CD8-positive, alpha-beta memory T cell (primary cell): ENCODE data around the gene ANXA10. TPM values are rescaled to one million over a fixed set of nuclear protein-coding genes. Genes with fewer than 3 reads are reported as not detected.

Source experiments
- CTCF ChIA-PET: fragments of 350-600 bp; sonication (Branson Sonifier 250); formaldehyde crosslinking; loops from one replicate; lab custom pipeline; 2021; ENCODE audit warnings: antibody characterized with exemption; lab: Charles Lee
- POLR2A ChIA-PET: fragments of 350-600 bp; sonication (Branson Sonifier 250); formaldehyde crosslinking; loops from one replicate; lab custom pipeline; 2021; ENCODE audit warnings: antibody characterized with exemption; lab: Charles Lee
- DNase-seq, 5 donors: peaks; one replicate each; pipeline versions ENCODE4 v3.0.0 to v3.0.0-alpha.2; 2020 to 2022; ENCODE audit warnings: mixed read lengths in 1 of 5
- H3K27ac ChIP-seq: one replicate; pipeline ENCODE4 v1.7.0; 2013; ENCODE audit warnings: low read depth, mild to moderate bottlenecking, low read length, moderate library complexity
- H3K27me3 ChIP-seq: 2 replicates; pipeline ENCODE4 v1.7.0; 2013; ENCODE audit warnings: low read length, mild to moderate bottlenecking; ENCODE audit not compliant: insufficient read depth, poor library complexity, severe bottlenecking
- H3K36me3 ChIP-seq: 2 replicates; pipeline ENCODE4 v1.7.0; 2013; ENCODE audit warnings: mild to moderate bottlenecking, low read length, moderate library complexity; ENCODE audit not compliant: insufficient read depth
- H3K4me1 ChIP-seq: 2 replicates; pipeline ENCODE4 v1.7.0; 2013; ENCODE audit warnings: mild to moderate bottlenecking, low read length, moderate library complexity; ENCODE audit not compliant: insufficient read depth
- H3K4me3 ChIP-seq: 2 replicates; pipeline ENCODE4 v1.7.0; 2013; ENCODE audit warnings: mild to moderate bottlenecking, low read length
- H3K9me3 ChIP-seq: 2 replicates; pipeline ENCODE4 v1.7.0; 2013; ENCODE audit warnings: mild to moderate bottlenecking, low read length
- H3K27ac Mint-ChIP-seq, 8 donors: one replicate each; pipeline ENCODE4 v1.8.0; 2020 to 2021; ENCODE audit warnings: mixed read lengths in 8 of 8, mild to moderate bottlenecking in 6 of 8, inconsistent platforms in 3 of 8, moderate library complexity in 3 of 8
- H3K27me3 Mint-ChIP-seq, 2 donors: one replicate each; pipeline ENCODE4 v1.8.0; 2020 to 2021; ENCODE audit warnings: mixed read lengths in 2 of 2, mild to moderate bottlenecking in 1 of 2, moderate library complexity in 1 of 2
- H3K36me3 Mint-ChIP-seq, 3 donors: one replicate each; pipeline ENCODE4 v1.8.0; 2020 to 2021; ENCODE audit warnings: mixed read lengths in 3 of 3, inconsistent platforms in 1 of 3, mild to moderate bottlenecking in 1 of 3
- H3K4me1 Mint-ChIP-seq, 3 donors: one replicate each; pipeline ENCODE4 v1.8.0; 2020 to 2021; ENCODE audit warnings: mixed read lengths in 3 of 3, inconsistent platforms in 1 of 3, mild to moderate bottlenecking in 1 of 3
- H3K4me3 Mint-ChIP-seq, 7 donors: one replicate each; pipeline ENCODE4 v1.8.0; 2020 to 2021; ENCODE audit warnings: mixed read lengths in 7 of 7, mild to moderate bottlenecking in 6 of 7, moderate library complexity in 4 of 7, inconsistent platforms in 2 of 7
- H3K9me3 Mint-ChIP-seq, 5 donors: one replicate each; pipeline ENCODE4 v1.8.0; 2020 to 2022; ENCODE audit warnings: mixed read lengths in 5 of 5, mild to moderate bottlenecking in 3 of 5, moderate library complexity in 2 of 5, inconsistent platforms in 1 of 5
- polyA plus RNA-seq: library from polyadenylated mRNA; unstranded; fragments of 300-500 nt; fragmentation: Illumina TruSeq; gene quantifications from one replicate; pipeline ENCODE4 v1.2.3, GENCODE V29; 2021
- total RNA-seq, 2 experiments: library from RNA; stranded (reverse); gene quantifications; one replicate each; pipeline ENCODE4 v1.2.3, GENCODE V29; 2021

ANXA10 gene
- total and polyA plus RNA-seq, 3 experiments from 2014 or later, result not detected

DNA sequence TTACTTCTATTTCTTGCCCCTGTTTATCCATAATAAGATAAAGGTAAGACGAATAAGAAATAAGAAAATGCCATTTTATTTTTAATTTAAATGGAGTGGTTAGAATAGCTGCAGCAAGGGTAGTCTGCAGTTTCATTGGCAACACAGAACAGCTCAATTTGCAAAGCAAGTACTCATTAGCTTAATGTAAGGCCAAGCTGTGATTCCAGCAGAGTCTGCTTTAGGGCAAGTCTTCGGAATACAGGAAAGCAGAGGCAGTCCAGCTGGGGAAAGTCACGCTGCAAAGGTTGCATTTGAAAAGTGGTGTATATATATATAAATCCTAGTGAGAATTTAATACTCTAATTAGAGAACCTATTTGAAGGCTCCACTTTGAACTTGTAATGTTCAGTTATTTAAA, 59.0 kb downstream of the ANXA10 start:
- Histone ChIP-seq H3K36me3 (no peaks in the 10 kb centered on the region), H3K27ac (no peak overlapping the region), H3K4me1 (no peaks in the 10 kb centered on the region), H3K4me3 (no peak overlapping the region), H3K27me3 (no peaks in the 10 kb centered on the region), H3K9me3 (no peaks in the 10 kb centered on the region)
- H3K4me3 Mint-ChIP-seq, result no peak overlapping the region
- H3K9me3 Mint-ChIP-seq, result no peaks in the 10 kb centered on the region
- no peaks in the 10 kb centered on the region for H3K36me3 Mint-ChIP-seq
- H3K4me1 Mint-ChIP-seq, result peaks cover 4 to 9% (median 9%) of the 10 kb centered on the region in 3 donors
- ChIA-PET POLR2A (no interaction called here), CTCF (no interaction called here)
- no peak for DNase-seq
- H3K27ac Mint-ChIP-seq, result no peak overlapping the region
- H3K27me3 Mint-ChIP-seq, result no peaks in the 10 kb centered on the region

- Histone ChIP-seq H3K27ac (no peak overlapping the region), H3K36me3 (no peaks in the 10 kb centered on the region), H3K9me3 (no peaks in the 10 kb centered on the region), H3K4me3 (no peak overlapping the region), H3K27me3 (no peaks in the 10 kb centered on the region), H3K4me1 (no peaks in the 10 kb centered on the region)
- Mint-ChIP-seq H3K27ac (peak overlapping the region in 1 of 8 donors; percentile 9), H3K9me3 (no peaks in the 10 kb centered on the region), H3K4me3 (peak overlapping the region; percentile 16 to 76 (median 46)), H3K4me1 (peaks cover 4 to 9% (median 9%) of the 10 kb centered on the region in 3 donors), H3K36me3 (no peaks in the 10 kb centered on the region), H3K27me3 (no peaks in the 10 kb centered on the region)
- DNase-seq, result no peak
- CTCF ChIA-PET, result interaction anchor here (0.6 to 2.1 kb wide), 10 partner anchors 8 to 1136 kb away, joined by 3 to 8 read pairs (median 4); no protein-coding TSS in a partner anchor
- POLR2A ChIA-PET, result no interaction called here
Measured at GRCh38 chr4:168152837-168153500, 60.6 kb downstream of the ANXA10 start.

GRCh38 chr4:168153596-168154440, 61.5 kb downstream of the ANXA10 start:
- H3K9me3 ChIP-seq, result no peaks in the 10 kb centered on the region
- H3K36me3 ChIP-seq, result no peaks in the 10 kb centered on the region
- ChIA-PET CTCF (interaction anchor here (0.7 to 2.1 kb wide), 8 partner anchors 9 to 1137 kb away, joined by 3 to 8 read pairs (median 6); no protein-coding TSS in a partner anchor), POLR2A (interaction anchor here (0.6 kb wide), 2 partner anchors 481 to 1460 kb away, joined by 3 read pairs; no protein-coding TSS in a partner anchor)
- Mint-ChIP-seq H3K9me3 (peaks cover 0 to 3% (median 0%) of the 10 kb centered on the region in 5 donors), H3K36me3 (no peaks in the 10 kb centered on the region), H3K27ac (peak overlapping the region in 1 of 8 donors; percentile 9), H3K4me3 (peak overlapping the region in 6 of 7 donors; percentile 16 to 76 (median 40)), H3K4me1 (peaks cover 4 to 9% (median 9%) of the 10 kb centered on the region in 3 donors), H3K27me3 (no peaks in the 10 kb centered on the region)
- peak; percentile 27 to 66 (median 35) for DNase-seq
- H3K27me3 ChIP-seq, result no peaks in the 10 kb centered on the region
- no peak overlapping the region for H3K27ac ChIP-seq
- no peaks in the 10 kb centered on the region for H3K4me1 ChIP-seq
- no peak overlapping the region for H3K4me3 ChIP-seq

DNA sequence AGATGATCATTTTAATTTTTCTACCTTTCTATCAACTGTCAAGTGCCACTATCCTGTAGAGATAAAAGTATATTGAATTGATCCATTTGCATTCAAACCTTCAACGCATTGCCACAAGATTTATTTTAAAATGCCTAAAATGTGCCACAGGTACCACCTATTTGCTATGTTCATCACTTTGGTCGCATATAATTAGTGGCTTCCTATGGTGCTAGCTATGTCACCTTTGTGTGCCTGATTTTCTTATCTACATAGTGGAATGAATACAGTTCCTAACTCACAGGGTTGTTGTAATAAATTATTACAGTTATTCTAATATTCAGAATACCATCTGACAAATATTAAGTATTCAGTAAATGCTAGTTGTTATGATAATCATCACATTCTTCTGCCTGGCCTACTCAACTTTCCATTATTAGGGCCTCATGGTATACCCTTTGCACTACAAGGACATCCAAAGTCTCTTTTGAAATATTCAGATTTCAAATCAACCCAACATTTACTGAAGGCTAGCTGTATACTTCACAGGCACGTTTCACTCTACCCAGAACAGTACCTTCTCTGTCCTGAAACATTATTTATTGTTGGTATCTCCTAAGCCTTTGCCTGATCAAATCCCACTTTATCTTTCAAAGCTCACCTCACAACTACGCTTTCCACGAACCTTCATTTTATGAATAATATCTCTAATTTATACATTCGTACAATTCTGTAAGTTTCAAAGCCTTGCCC, 62.4 kb downstream of the ANXA10 start:
- H3K36me3 ChIP-seq, result no peaks in the 10 kb centered on the region
- no peaks in the 10 kb centered on the region for H3K36me3 Mint-ChIP-seq
- H3K27ac ChIP-seq, result no peak overlapping the region
- peaks cover under 1 to 12% (median 4%) of the 10 kb centered on the region in 5 donors for H3K9me3 Mint-ChIP-seq
- no peaks in the 10 kb centered on the region for H3K9me3 ChIP-seq
- no peak overlapping the region for H3K4me3 Mint-ChIP-seq
- DNase-seq, result no peak
- peak overlapping the region in 1 of 8 donors; percentile 25 for H3K27ac Mint-ChIP-seq
- no peak overlapping the region for H3K4me3 ChIP-seq
- H3K27me3 ChIP-seq, result no peaks in the 10 kb centered on the region
- no peaks in the 10 kb centered on the region for H3K27me3 Mint-ChIP-seq
- H3K4me1 Mint-ChIP-seq, result peaks cover 4 to 9% (median 9%) of the 10 kb centered on the region in 3 donors
- POLR2A ChIA-PET, result no interaction called here
- CTCF ChIA-PET, result interaction anchor here (1.5 to 2.1 kb wide), 4 partner anchors 9 to 49 kb away, joined by 3 to 6 read pairs (median 6); no protein-coding TSS in a partner anchor
- no peaks in the 10 kb centered on the region for H3K4me1 ChIP-seq

GRCh38 chr4:168162604-168163003, 70.3 kb downstream of the ANXA10 start:
- ChIA-PET CTCF (no interaction called here), POLR2A (no interaction called here)
- Histone ChIP-seq H3K4me3 (no peak overlapping the region), H3K4me1 (no peaks in the 10 kb centered on the region), H3K36me3 (no peaks in the 10 kb centered on the region), H3K9me3 (no peaks in the 10 kb centered on the region), H3K27ac (no peak overlapping the region), H3K27me3 (no peaks in the 10 kb centered on the region)
- peaks cover 9 to 20% (median 14%) of the 10 kb centered on the region in 5 donors for H3K9me3 Mint-ChIP-seq
- no peaks in the 10 kb centered on the region for H3K4me1 Mint-ChIP-seq
- H3K36me3 Mint-ChIP-seq, result no peaks in the 10 kb centered on the region
- no peak for DNase-seq
- H3K27ac Mint-ChIP-seq, result no peak overlapping the region
- no peak overlapping the region for H3K4me3 Mint-ChIP-seq
- H3K27me3 Mint-ChIP-seq, result peaks cover 0 to 19% of the 10 kb centered on the region in 2 donors

- H3K4me1 ChIP-seq, result no peaks in the 10 kb centered on the region
- no peaks in the 10 kb centered on the region for H3K27me3 ChIP-seq
- H3K4me3 ChIP-seq, result no peak overlapping the region
- H3K27ac Mint-ChIP-seq, result no peak overlapping the region
- peaks cover 9 to 20% (median 14%) of the 10 kb centered on the region in 5 donors for H3K9me3 Mint-ChIP-seq
- DNase-seq, result no peak
- H3K4me3 Mint-ChIP-seq, result no peak overlapping the region
- H3K9me3 ChIP-seq, result no peaks in the 10 kb centered on the region
- no peak overlapping the region for H3K27ac ChIP-seq
- peaks cover 0 to 19% of the 10 kb centered on the region in 2 donors for H3K27me3 Mint-ChIP-seq
- H3K4me1 Mint-ChIP-seq, result no peaks in the 10 kb centered on the region
- ChIA-PET POLR2A (no interaction called here), CTCF (interaction anchor here (1.4 kb wide), 1 partner anchor 9 kb away, joined by 6 read pairs; no protein-coding TSS in a partner anchor)
- no peaks in the 10 kb centered on the region for H3K36me3 ChIP-seq
- H3K36me3 Mint-ChIP-seq, result no peaks in the 10 kb centered on the region
Measured at GRCh38 chr4:168163106-168163505, 70.8 kb downstream of the ANXA10 start.

DNA sequence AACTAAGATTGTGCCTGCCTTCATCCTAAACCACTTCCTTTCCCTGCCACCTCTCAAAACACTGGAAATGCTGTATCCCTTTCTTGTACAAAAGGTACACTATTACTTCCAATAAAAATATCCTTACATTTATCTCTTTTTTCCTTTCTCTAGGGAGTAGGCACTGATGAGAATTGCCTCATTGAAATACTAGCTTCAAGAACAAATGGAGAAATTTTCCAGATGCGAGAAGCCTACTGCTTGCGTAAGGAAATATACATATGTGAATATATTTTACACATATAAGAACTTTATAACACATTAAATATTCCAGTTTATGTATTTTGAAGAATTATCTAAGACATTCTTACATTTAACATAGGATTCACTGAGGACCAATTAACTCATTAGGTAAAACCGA, 71.7 kb downstream of the ANXA10 start:
- Histone ChIP-seq H3K27me3 (no peaks in the 10 kb centered on the region), H3K36me3 (no peaks in the 10 kb centered on the region), H3K9me3 (no peaks in the 10 kb centered on the region), H3K27ac (no peak overlapping the region), H3K4me1 (no peaks in the 10 kb centered on the region), H3K4me3 (no peak overlapping the region)
- Mint-ChIP-seq H3K4me3 (no peak overlapping the region), H3K27me3 (peaks cover 0 to 19% of the 10 kb centered on the region in 2 donors), H3K4me1 (no peaks in the 10 kb centered on the region), H3K27ac (no peak overlapping the region), H3K9me3 (peaks cover 9 to 20% (median 14%) of the 10 kb centered on the region in 5 donors), H3K36me3 (no peaks in the 10 kb centered on the region)
- no peak for DNase-seq
- CTCF ChIA-PET, result interaction anchor here (1.4 kb wide), 1 partner anchor 10 kb away, joined by 6 read pairs; no protein-coding TSS in a partner anchor
- POLR2A ChIA-PET, result no interaction called here
